Muscle of back (tissue), 11 donors: ENCODE results near the gene SPTBN1. TPM values are rescaled to one million over a fixed set of nuclear protein-coding genes. Genes with fewer than 3 reads are reported as not detected.
A peak's percentile ranks its signal among the peaks of the same experiment; 100 is the strongest.
"Not testable (repeated sequence)": the region's sequence is repeated elsewhere in the genome, so short reads cannot be mapped to it uniquely, and the experiment has no call there.

Experiments used
- DNase-seq, 3 donors: peaks; one replicate each; pipeline versions ENCODE4 v3.0.0 to v3.0.0-alpha.2; 2013
- polyA plus RNA-seq, 10 donors: library from polyadenylated mRNA; unstranded; fragments of 120-200 nt; gene quantifications; one replicate each; pipeline ENCODE4 v1.2.1, GENCODE V29; 2013; ENCODE audit not compliant: insufficient read length in 10 of 10

SPTBN1 gene
- polyA plus RNA-seq, 10 donors, result 223 to 358 (median 266) TPM

DNA sequence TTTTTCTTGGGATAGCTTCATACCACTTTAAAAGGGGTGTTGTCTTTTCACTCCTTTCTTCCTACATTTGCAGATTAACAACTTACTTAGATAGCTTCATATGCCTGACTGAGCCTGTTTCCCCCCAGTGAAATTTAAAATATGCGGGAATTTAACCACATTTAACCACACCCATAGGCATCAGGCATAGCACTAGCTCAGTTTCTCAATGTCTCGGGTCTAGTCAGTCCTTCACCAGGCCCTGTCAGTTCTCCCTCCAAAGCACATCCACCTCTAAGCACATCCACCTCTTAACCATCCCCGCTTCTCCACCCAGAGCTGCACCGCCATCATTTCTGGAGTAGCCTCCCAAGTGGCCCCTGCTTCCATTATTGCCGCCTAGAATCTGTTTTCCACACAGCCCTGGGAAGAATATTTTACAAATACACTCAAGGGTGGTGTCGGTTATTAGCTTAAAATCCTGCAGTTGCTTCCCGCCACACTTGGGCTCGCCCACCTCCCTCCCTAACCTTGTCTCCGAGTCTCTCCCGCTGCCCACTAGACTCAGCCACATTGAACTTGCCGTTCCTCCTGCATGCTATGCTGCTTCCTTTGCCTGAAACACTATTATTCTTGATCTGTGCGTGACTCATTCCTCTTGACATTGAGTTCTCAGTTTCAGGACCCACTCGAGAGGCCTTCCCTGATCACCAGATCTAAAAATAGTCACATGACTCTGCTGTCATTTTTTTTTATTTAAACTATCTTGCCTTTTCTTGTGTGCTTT, 68.3 kb downstream of the SPTBN1 start:
- DNase-seq, result peak in 1 of 3 donors; percentile 49

- DNase-seq, result no peak
Measured at GRCh38 chr2:54525321-54525720, 69.2 kb downstream of the SPTBN1 start.

DNA sequence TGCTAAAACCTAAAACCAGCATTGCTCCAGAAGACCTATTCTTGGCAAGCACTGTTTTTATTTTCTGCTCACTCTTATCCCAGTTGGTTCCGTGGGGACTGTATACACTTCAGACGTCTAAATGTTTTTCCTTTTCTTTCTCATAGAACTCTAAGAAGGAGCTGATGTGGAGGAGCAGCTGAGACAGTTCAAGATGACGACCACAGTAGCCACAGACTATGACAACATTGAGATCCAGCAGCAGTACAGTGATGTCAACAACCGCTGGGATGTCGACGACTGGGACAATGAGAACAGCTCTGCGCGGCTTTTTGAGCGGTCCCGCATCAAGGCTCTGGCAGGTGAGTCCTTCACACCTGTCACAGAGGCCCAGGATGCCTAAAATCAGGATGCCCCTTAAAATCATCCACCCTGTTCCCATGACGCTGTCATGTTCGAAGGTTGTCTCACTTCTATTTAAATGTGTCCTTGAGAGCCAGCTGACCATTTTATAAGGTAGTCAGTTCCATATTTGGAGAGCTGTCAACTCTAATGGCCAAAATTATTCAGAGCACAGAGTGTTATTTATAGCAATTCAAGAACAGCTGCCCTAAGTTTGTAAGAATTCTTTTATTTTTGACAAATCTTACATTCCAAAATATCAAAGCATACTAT, 70.2 kb downstream of the SPTBN1 start:
- no peak for DNase-seq

- peak in 1 of 3 donors; percentile 19 for DNase-seq
Measured at GRCh38 chr2:54528311-54528955, 72.3 kb downstream of the SPTBN1 start.

DNA sequence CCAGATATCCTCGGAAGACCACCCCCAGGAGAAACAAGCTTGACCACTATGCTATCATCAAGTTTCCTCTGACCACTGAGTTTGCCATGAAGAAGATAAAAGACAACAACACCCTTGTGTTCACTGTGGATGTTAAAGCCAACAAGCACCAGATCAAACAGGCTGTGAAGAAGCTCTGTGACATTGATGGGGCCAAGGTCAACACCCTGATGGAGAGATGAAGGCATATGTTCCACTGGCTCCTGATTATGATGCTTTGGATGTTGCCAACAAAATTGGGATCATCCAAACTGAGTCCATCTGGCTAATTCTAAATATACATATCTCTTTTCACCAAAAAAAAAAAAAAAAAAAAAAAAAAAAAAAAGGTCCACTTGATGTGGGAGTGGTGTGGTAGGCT, 73.4 kb downstream of the SPTBN1 start:
- not testable (repeated sequence) for DNase-seq

- DNase-seq, result no peak
Measured at GRCh38 chr2:54529935-54530334, 73.8 kb downstream of the SPTBN1 start.

GRCh38 chr2:54531558-54531957, 75.4 kb downstream of the SPTBN1 start:
- DNase-seq, result no peak

- DNase-seq, result no peak
Measured at GRCh38 chr2:54534221-54534620, 78.1 kb downstream of the SPTBN1 start.

- no peak for DNase-seq
Measured at GRCh38 chr2:54534625-54535024, 78.5 kb downstream of the SPTBN1 start.

DNA sequence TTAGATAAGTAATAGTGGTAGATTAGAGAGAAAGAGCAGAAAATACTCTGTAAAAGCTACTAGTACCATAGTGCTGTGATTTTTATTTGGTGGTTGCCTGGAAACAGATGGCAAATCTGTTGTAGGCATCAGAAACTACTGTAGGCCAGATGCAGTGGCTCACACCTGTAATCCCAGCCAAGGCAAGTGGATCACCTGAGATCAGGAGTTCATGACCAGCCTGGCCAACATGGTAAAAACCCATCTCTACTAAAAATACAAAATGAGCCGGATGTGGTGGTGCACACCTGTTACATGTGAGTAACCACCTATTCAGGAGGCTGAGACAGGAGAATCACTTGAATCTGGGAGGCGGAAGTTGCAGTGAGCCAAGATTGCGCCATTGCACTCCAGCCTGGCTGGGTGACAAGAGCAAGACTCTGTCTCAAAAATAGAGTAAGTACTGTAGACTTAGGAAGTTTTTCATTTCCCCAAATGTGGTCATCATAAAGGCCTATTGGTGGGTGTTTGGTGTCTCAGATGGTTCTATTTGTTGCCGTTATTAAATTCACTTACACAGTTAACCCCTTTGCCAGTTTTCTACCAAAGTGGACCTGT, 79.6 kb downstream of the SPTBN1 start:
- no peak for DNase-seq

GRCh38 chr2:54536720-54537119, 80.6 kb downstream of the SPTBN1 start:
- no peak for DNase-seq

DNA sequence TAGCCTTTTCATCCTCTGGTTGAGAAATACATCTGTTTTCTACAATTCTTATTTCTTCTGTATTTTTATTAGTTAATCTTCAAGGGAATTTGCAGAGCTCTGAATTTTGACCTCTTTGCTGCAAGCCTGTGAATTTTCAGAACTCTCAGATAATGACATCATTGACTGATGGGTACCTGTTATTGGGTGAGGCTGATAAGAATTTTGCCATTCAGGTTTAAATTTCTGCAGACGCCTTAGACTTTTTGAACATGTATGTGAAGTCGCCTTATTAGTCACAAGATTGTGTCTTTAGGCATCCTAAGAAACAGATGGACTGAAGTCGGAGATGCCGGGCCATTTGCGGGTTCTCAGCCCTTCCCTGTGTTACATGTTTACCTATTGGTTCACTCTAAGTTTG, 82.4 kb downstream of the SPTBN1 start:
- DNase-seq, result no peak

DNA sequence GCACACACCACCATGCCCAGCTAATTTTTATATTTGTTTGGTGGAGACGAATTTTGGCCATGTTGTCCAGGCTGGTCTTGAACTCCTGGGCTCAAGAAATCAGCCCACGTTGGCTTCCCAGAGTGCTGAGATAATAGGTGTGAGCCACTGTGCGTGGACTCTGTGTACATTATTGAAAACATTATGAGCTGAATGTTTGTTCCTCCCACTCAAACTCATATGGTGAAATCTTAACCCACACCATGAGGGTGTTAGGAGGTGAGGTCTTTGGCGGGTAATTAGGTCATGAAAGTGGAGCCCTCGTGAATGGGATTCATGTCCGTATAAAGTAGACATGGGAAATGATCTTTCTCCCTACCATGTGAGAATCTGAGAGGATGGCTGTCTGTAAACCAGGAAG, 83.6 kb downstream of the SPTBN1 start:
- no peak for DNase-seq

DNA sequence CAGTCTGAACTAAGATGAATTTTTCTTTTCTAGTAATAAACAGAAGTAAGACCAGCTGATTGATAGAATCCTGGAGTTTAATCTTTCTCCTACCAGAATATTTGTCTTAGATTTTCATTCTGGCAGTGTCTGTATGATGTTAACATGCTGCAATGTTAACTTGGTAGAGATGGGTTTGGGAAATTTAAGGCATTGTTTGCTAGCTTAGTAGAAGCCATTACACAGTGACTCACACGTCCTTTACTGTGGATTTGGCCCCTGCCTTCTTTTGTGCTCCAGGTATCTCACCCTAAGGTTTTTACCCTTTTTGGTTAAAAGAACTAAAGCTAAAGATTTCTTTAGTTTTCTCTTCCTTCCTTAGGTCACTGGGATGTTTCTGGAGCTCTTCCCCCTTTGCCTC, 84.1 kb downstream of the SPTBN1 start:
- no peak for DNase-seq

- no peak for DNase-seq
Measured at GRCh38 chr2:54541995-54542394, 85.9 kb downstream of the SPTBN1 start.

DNA sequence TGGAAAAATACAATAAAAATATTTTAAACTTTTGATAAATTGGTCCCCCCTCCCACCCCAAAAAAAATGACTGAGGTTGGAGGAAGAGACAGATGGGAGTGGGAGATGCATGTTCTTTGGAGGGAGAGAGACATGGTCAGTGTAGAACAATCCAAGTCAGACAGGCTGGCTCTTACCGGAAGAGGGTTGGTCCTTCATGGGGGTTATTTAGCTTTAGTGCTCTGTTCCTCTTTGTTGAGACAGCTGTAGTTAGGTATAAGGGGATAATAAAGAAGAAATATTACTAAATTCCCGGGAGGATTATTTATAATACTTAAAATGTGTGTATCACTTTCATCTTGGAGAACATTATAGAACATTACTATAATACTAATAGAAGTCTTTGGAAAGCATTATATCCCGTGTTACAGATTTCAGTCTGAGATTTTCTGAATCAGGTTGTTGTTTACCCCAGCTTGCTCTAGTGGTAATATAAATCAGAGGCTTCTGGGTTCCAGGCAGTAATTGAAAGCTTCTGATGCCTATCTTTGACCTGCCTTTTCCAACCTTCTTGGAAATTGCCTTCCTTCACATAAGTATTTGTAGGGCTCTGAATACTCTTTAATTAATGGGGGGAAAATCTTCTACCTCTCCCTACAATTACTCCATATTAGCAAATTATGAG, 87.7 kb downstream of the SPTBN1 start:
- no peak for DNase-seq

GRCh38 chr2:54545702-54546450, 89.7 kb downstream of the SPTBN1 start:
- DNase-seq, result no peak

DNA sequence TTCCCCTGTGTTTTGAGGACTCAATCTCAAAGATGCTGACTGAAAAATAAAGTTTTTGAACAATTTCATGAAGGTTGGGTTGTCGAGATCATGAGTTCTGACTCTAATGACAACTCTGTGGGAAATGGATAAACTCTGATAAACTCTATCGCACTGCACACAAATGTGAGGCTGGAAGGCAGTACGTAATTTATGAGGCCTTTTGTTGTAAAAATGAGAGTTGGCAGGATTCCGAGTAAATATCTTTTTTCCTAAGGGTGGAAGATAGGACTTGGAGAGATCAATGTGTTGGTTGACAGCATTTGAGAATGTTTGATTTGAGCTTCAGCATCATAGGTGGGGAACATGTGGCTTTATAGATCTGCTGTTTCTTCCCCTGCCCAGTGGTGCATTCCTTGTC, 90.4 kb downstream of the SPTBN1 start:
- no peak for DNase-seq

DNA sequence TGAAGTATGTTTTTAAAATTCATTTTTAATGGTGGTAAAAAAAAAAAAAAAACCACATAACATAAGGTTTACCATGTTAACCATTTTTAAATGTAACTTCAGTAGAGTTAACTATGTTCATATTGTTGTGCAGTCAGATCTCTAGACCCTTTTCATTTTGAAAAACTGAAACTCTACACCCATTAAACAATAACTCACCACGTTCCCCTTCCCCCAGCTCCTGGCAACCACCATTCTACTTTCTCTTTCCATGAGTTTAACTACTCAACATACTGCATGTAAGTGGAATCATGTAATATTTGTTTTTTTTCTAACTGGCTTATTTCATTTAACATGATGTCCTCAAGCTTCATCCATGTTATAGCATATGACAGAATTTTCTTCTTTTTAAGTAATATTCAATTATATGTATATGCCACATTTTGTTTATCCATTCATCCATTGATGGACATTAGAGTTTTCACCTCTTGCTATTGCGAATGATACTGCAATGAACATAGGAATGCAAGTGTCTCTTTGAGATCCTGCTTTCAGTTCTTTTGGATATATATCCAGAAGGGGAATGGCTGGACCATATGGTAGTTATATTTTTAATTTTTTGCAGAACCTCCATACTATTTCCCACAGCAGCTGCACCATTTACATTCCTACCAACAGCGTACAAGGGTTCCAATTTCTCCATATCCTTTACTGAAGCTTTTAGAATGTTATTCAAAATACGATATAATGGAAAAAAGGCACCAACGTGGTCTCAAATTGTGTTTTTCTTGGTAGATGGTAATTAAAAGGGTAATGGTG, 91.0 kb downstream of the SPTBN1 start:
- DNase-seq, result peak in 1 of 3 donors; percentile 46

- DNase-seq, result no peak
Measured at GRCh38 chr2:54549430-54549829, 93.3 kb downstream of the SPTBN1 start.
